ENCODE measurements around the gene IFNA1. TPM values are rescaled to one million over a fixed set of nuclear protein-coding genes. Genes with fewer than 3 reads are reported as not detected.
"Not testable (repeated sequence)": the region's sequence is repeated elsewhere in the genome, so short reads cannot be mapped to it uniquely, and the experiment has no call there.

Gene IFNA1
- not detected for polyA plus RNA-seq (ENCODE audit: insufficient read length in 4 of 4)

GRCh38 chr9:21440139-21440538 lies at the start of gene IFNA1:
Gene IFNA1, plus strand, starts transcription at chr9:21440439. Its CDS starts 69 bp downstream, at chr9:21440508.
- DNase-seq (ENCODE audit: low read depth in 4 of 4, low spot score in 2 of 4): no peak

- DNase-seq (ENCODE audit: low read depth in 4 of 4, low spot score in 2 of 4): no peak
Observed at GRCh38 chr9:21392270-21392669, 48.0 kb upstream of the IFNA1 start.

- peak in 3 of 4 donors; percentile 11 to 33 (median 32) for DNase-seq (ENCODE audit: low read depth in 4 of 4, low spot score in 2 of 4)
Observed at GRCh38 chr9:21395778-21396717, 44.2 kb upstream of the IFNA1 start.

- no peak for DNase-seq (ENCODE audit: low read depth in 4 of 4, low spot score in 2 of 4)
Observed at GRCh38 chr9:21398955-21399489, 41.2 kb upstream of the IFNA1 start.

GRCh38 chr9:21399956-21400355 lies 40.3 kb upstream of the IFNA1 start:
- no peak for DNase-seq (ENCODE audit: low read depth in 4 of 4, low spot score in 2 of 4)

- peak in 2 of 4 donors; percentile 8 to 9 for DNase-seq (ENCODE audit: low read depth in 4 of 4, low spot score in 2 of 4)
Observed at GRCh38 chr9:21402386-21403251, 37.6 kb upstream of the IFNA1 start.

- DNase-seq (ENCODE audit: low read depth in 4 of 4, low spot score in 2 of 4): no peak
Observed at GRCh38 chr9:21404146-21404545, 36.1 kb upstream of the IFNA1 start.

- no peak for DNase-seq (ENCODE audit: low read depth in 4 of 4, low spot score in 2 of 4)
Observed at GRCh38 chr9:21408817-21409216, 31.4 kb upstream of the IFNA1 start, which contains the start of gene IFNA8. Gene IFNA8, plus strand, starts transcription at chr9:21409117. Its CDS starts 60 bp downstream, at chr9:21409177.

GRCh38 chr9:21412107-21412506 lies 28.1 kb upstream of the IFNA1 start:
- no peak for DNase-seq (ENCODE audit: low read depth in 4 of 4, low spot score in 2 of 4)

- no peak for DNase-seq (ENCODE audit: low read depth in 4 of 4, low spot score in 2 of 4)
Observed at GRCh38 chr9:21413151-21413550, 27.1 kb upstream of the IFNA1 start.

- DNase-seq (ENCODE audit: low read depth in 4 of 4, low spot score in 2 of 4): no peak
Observed at GRCh38 chr9:21413624-21414023, 26.6 kb upstream of the IFNA1 start.

- DNase-seq (ENCODE audit: low read depth in 4 of 4, low spot score in 2 of 4): no peak
Observed at GRCh38 chr9:21414220-21414940, 25.9 kb upstream of the IFNA1 start.

- no peak for DNase-seq (ENCODE audit: low read depth in 4 of 4, low spot score in 2 of 4)
Observed at GRCh38 chr9:21415493-21416267, 24.6 kb upstream of the IFNA1 start.

- no peak for DNase-seq (ENCODE audit: low read depth in 4 of 4, low spot score in 2 of 4)
Observed at GRCh38 chr9:21428235-21428634, 12.0 kb upstream of the IFNA1 start.

- DNase-seq (ENCODE audit: low read depth in 4 of 4, low spot score in 2 of 4): no peak
Observed at GRCh38 chr9:21429191-21429590, 11.0 kb upstream of the IFNA1 start.

- no peak for DNase-seq (ENCODE audit: low read depth in 4 of 4, low spot score in 2 of 4)
Observed at GRCh38 chr9:21432672-21433425, 7.4 kb upstream of the IFNA1 start.

- no peak for DNase-seq (ENCODE audit: low read depth in 4 of 4, low spot score in 2 of 4)
Observed at GRCh38 chr9:21434202-21435014, 5.8 kb upstream of the IFNA1 start.

- DNase-seq (ENCODE audit: low read depth in 4 of 4, low spot score in 2 of 4): not testable (repeated sequence)
Observed at GRCh38 chr9:21435015-21435383, 5.2 kb upstream of the IFNA1 start.
